COR-L47 (cell line): Measurements from ENCODE around the gene NPDC1.

Source experiments
- DNase-seq: peaks from one replicate; lab custom pipeline; 2025; lab: John Stamatoyannopoulos, UW

Gene NPDC1

GRCh38 chr9:137025517-137025966 lies 20.4 kb downstream of the NPDC1 start:
- DNase-seq: peak; percentile 89

- DNase-seq: no peak
These were observed 22.4 kb downstream of the NPDC1 start for GRCh38 chr9:137023583-137023991.

- DNase-seq: no peak
These were observed 22.8 kb downstream of the NPDC1 start for GRCh38 chr9:137023157-137023556.

- DNase-seq: no peak
These were observed 23.3 kb downstream of the NPDC1 start for GRCh38 chr9:137022662-137023008.

- DNase-seq: peak; percentile 19
These were observed 23.9 kb downstream of the NPDC1 start for GRCh38 chr9:137021979-137022661.

GRCh38 chr9:137021568-137021978 lies 24.4 kb downstream of the NPDC1 start:
- DNase-seq: no peak

GRCh38 chr9:137020771-137021567 lies 25.0 kb downstream of the NPDC1 start:
- no peak for DNase-seq

GRCh38 chr9:137019891-137020683 lies 25.9 kb downstream of the NPDC1 start:
- DNase-seq: no peak

- no peak for DNase-seq
These were observed 27.0 kb downstream of the NPDC1 start for GRCh38 chr9:137018761-137019559.

GRCh38 chr9:137017791-137018497 lies 28.0 kb downstream of the NPDC1 start:
- no peak for DNase-seq

- DNase-seq: no peak
These were observed 28.9 kb downstream of the NPDC1 start for GRCh38 chr9:137017071-137017470.

- no peak for DNase-seq
These were observed 29.5 kb downstream of the NPDC1 start for GRCh38 chr9:137016436-137016835.

GRCh38 chr9:137015976-137016375 lies 30.0 kb downstream of the NPDC1 start:
- DNase-seq: no peak

GRCh38 chr9:137015540-137015930 lies 30.4 kb downstream of the NPDC1 start:
- DNase-seq: no peak

- DNase-seq: no peak
These were observed 31.0 kb downstream of the NPDC1 start for GRCh38 chr9:137014776-137015539.

- DNase-seq: no peak
These were observed 31.8 kb downstream of the NPDC1 start for GRCh38 chr9:137014166-137014565.

GRCh38 chr9:137013571-137013940 lies 32.4 kb downstream of the NPDC1 start:
- no peak for DNase-seq

GRCh38 chr9:137012694-137013570 lies 33.0 kb downstream of the NPDC1 start:
- DNase-seq: no peak

GRCh38 chr9:137011907-137012675 lies 33.9 kb downstream of the NPDC1 start:
- DNase-seq: no peak
